Thymus (tissue), 11 donors: ENCODE measurements around the gene UBE2O. TPM values are rescaled to one million over a fixed set of nuclear protein-coding genes. Genes with fewer than 3 reads are reported as not detected.

Experiments
- DNase-seq, 9 donors: peaks; one replicate each; pipeline ENCODE4 v3.0.0-alpha.2; 2013; ENCODE audit warnings: low spot score in 9 of 9, low read depth in 6 of 9, missing footprints in 1 of 9
- H3K27ac ChIP-seq, 2 donors: one replicate each; pipeline ENCODE4 v1.5.1; 2013; ENCODE audit warnings: control low read depth in 1 of 2, low read depth in 1 of 2, low read length in 1 of 2, mild to moderate bottlenecking in 1 of 2, moderate library complexity in 1 of 2
- H3K27me3 ChIP-seq, 2 donors: one replicate each; pipeline ENCODE4 v1.5.1; 2013; ENCODE audit warnings: low read length in 1 of 2; ENCODE audit not compliant: control insufficient read depth in 2 of 2, insufficient read depth in 1 of 2
- H3K36me3 ChIP-seq, 2 donors: one replicate each; pipeline ENCODE4 v1.5.1; 2013; ENCODE audit warnings: low read length in 1 of 2, mild to moderate bottlenecking in 1 of 2, moderate library complexity in 1 of 2; ENCODE audit not compliant: control insufficient read depth in 2 of 2, insufficient read depth in 2 of 2
- H3K4me1 ChIP-seq, 2 donors: one replicate each; pipeline ENCODE4 v1.5.1; 2013; ENCODE audit warnings: low read length in 2 of 2; ENCODE audit not compliant: control insufficient read depth in 2 of 2, insufficient read depth in 2 of 2
- H3K4me3 ChIP-seq, 2 donors: one replicate each; pipeline ENCODE4 v1.5.1; 2013; ENCODE audit warnings: low read length in 2 of 2, control low read depth in 1 of 2, mild to moderate bottlenecking in 1 of 2
- H3K9me3 ChIP-seq, 2 donors: one replicate each; pipeline ENCODE4 v1.5.1; 2013; ENCODE audit warnings: low read length in 1 of 2, mild to moderate bottlenecking in 1 of 2; ENCODE audit not compliant: control insufficient read depth in 2 of 2, insufficient read depth in 1 of 2
- WGBS: extraction: QIAGEN DNeasy Blood & Tissue Kit; methylation state at CpG from one replicate; pipeline ENCODE4 v1.1.7; 2013; 5-methylcytosine and 5-hydroxymethylcytosine counted together
- polyA plus RNA-seq: library from polyadenylated mRNA; stranded (reverse); fragments of 200-250 nt; gene quantifications from one replicate; pipeline ENCODE4 v1.2.3, GENCODE V29; 2013
- total RNA-seq: library from RNA; stranded (reverse); fragments of 120-200 nt; gene quantifications from one replicate; pipeline ENCODE4 v1.2.4, GENCODE V29; 2013
- donor health status: healthy.

The UBE2O gene
- total and polyA plus RNA-seq, 2 donors, result 8.8 to 11.1 TPM

- DNase-seq, result no peak
- H3K27ac ChIP-seq, result no peak overlapping the region
- no peak overlapping the region for H3K4me3 ChIP-seq
- H3K27me3 ChIP-seq, result no peaks in the 10 kb centered on the region
- H3K9me3 ChIP-seq, result no peaks in the 10 kb centered on the region
- H3K36me3 ChIP-seq, result peaks cover 28 to 29% of the 10 kb centered on the region in 2 donors
- H3K4me1 ChIP-seq, result no peaks in the 10 kb centered on the region
- WGBS, result 98% methylated on average over 14 of the region's 14 CpGs
These were observed 107.5 kb downstream of the UBE2O start for GRCh38 chr17:76345377-76345974.

GRCh38 chr17:76343106-76343505, 109.8 kb downstream of the UBE2O start:
- Histone ChIP-seq H3K27me3 (no peaks in the 10 kb centered on the region), H3K4me3 (no peak overlapping the region), H3K36me3 (peaks cover 28 to 29% of the 10 kb centered on the region in 2 donors), H3K9me3 (no peaks in the 10 kb centered on the region), H3K27ac (no peak overlapping the region), H3K4me1 (no peaks in the 10 kb centered on the region)
- WGBS, result 98% methylated on average over 7 of the region's 7 CpGs
- no peak for DNase-seq

GRCh38 chr17:76341301-76341700, 111.7 kb downstream of the UBE2O start:
- Histone ChIP-seq H3K36me3 (peaks cover 20 to 26% of the 10 kb centered on the region in 2 donors), H3K27ac (no peak overlapping the region), H3K4me1 (no peaks in the 10 kb centered on the region), H3K4me3 (no peak overlapping the region), H3K9me3 (no peaks in the 10 kb centered on the region), H3K27me3 (no peaks in the 10 kb centered on the region)
- no peak for DNase-seq
- WGBS, result 97% methylated on average over 6 of the region's 6 CpGs

Other genes starting within 250 kb of the UBE2O start
- 0.61 TPM for gene RNF157, start 212.7 kb downstream of the UBE2O start, total RNA-seq
- 1.6 TPM for gene RNF157, start 212.7 kb downstream of the UBE2O start, polyA plus RNA-seq
- 42.5 TPM for gene UBALD2, start 187.8 kb downstream of the UBE2O start, total RNA-seq
- 48.1 TPM for gene UBALD2, start 187.8 kb downstream of the UBE2O start, polyA plus RNA-seq
- gene QRICH2, start 144.9 kb downstream of the UBE2O start, total RNA-seq, result 1.1 TPM
- 7.3 TPM for gene QRICH2, start 144.9 kb downstream of the UBE2O start, polyA plus RNA-seq
- gene PRPSAP1, start 99.2 kb downstream of the UBE2O start, total RNA-seq, result 17.3 TPM
- 38.5 TPM for gene PRPSAP1, start 99.2 kb downstream of the UBE2O start, polyA plus RNA-seq
- 5.9 TPM for gene SPHK1, start 68.5 kb downstream of the UBE2O start, total RNA-seq
- gene SPHK1, start 68.5 kb downstream of the UBE2O start, polyA plus RNA-seq, result 35.2 TPM
- gene AANAT, start 14.5 kb upstream of the UBE2O start, total RNA-seq, result not detected
- gene AANAT, start 14.5 kb upstream of the UBE2O start, polyA plus RNA-seq, result 0.14 TPM
- 5.9 TPM for gene RHBDF2, start 48.3 kb upstream of the UBE2O start, total RNA-seq
- 20.6 TPM for gene RHBDF2, start 48.3 kb upstream of the UBE2O start, polyA plus RNA-seq
- gene CYGB, start 84.6 kb upstream of the UBE2O start, total RNA-seq, result 1.6 TPM
- 12.1 TPM for gene CYGB, start 84.6 kb upstream of the UBE2O start, polyA plus RNA-seq
- 0.47 TPM for gene PRCD, start 86.9 kb upstream of the UBE2O start, total RNA-seq
- gene PRCD, start 86.9 kb upstream of the UBE2O start, polyA plus RNA-seq, result 16.8 TPM
- gene ST6GALNAC2, start 132.7 kb upstream of the UBE2O start, total RNA-seq, result 0.76 TPM
- gene ST6GALNAC2, start 132.7 kb upstream of the UBE2O start, polyA plus RNA-seq, result 4.3 TPM
- 1.4 TPM for gene ST6GALNAC1, start 190.6 kb upstream of the UBE2O start, total RNA-seq
- 1.6 TPM for gene ST6GALNAC1, start 190.6 kb upstream of the UBE2O start, polyA plus RNA-seq